ENCODE results near the gene PGPEP1. TPM values are rescaled to one million over a fixed set of nuclear protein-coding genes. Genes with fewer than 3 reads are reported as not detected.
A peak's percentile ranks its signal among the peaks of the same experiment; 100 is the strongest.

The PGPEP1 gene
- total and polyA plus RNA-seq, 11 donors: 22.5 to 58.6 (median 43.6) TPM

- TF ChIP-seq POLR2A (IDR thresholded peaks at IDR 0.05): no peak
- no peak for TF ChIP-seq CTCF (IDR thresholded peaks at IDR 0.05)
- no peak for ATAC-seq
Measured at GRCh38 chr19:18292462-18292809, 48.0 kb upstream of the PGPEP1 start.

GRCh38 chr19:18292810-18293641, 47.4 kb upstream of the PGPEP1 start:
- Histone ChIP-seq H3K36me3 (no peaks in the 10 kb centered on the region), H3K4me1 (peaks cover 0 to 43% (median 22%) of the 10 kb centered on the region in 12 donors), H3K4me3 (peak overlapping the region; percentile 64 to 98 (median 77)), H3K9me3 (no peaks in the 10 kb centered on the region), H3K27me3 (no peaks in the 10 kb centered on the region), H3K27ac (peak overlapping the region; percentile 96 to 100 (median 99))
- TF ChIP-seq POLR2A (IDR thresholded peaks at IDR 0.05) (no peak), CTCF (IDR thresholded peaks at IDR 0.05) (peak in 1 of 12 donors; percentile 7)
- intact Hi-C loops (cut with DNase I): loop anchor here in 2 of 10 donors (1.0 kb wide), 4 partner anchors 11 to 30 kb away; partner anchors contain the start of genes JUND (in 1 of the 2) and LSM4 (in 1 of the 2)
- ATAC-seq (peak; percentile 48 to 70 (median 62)), DNase-seq (peak; percentile 88 to 93 (median 92))
- 8 to 12% (median 10%) methylated on average over 29 to 31 of the region's 31 CpGs for WGBS, 4 donors

More at GRCh38 chr19:18292462-18292809, 48.0 kb upstream of the PGPEP1 start:
- H3K27ac ChIP-seq: peak overlapping the region; percentile 96 to 100 (median 99)
- H3K27me3 ChIP-seq: no peaks in the 10 kb centered on the region
- H3K36me3 ChIP-seq: no peaks in the 10 kb centered on the region
- peaks cover 0 to 43% (median 22%) of the 10 kb centered on the region in 12 donors for H3K4me1 ChIP-seq
- intact Hi-C loops (cut with DNase I): loop anchor here in 2 of 10 donors (1.0 kb wide), 4 partner anchors 10 to 31 kb away; partner anchors contain the start of genes JUND (in 1 of the 2) and LSM4 (in 1 of the 2)
- DNase-seq: no peak
- WGBS, 4 donors: 0 to 1% (median 0%) methylated on average over 16 to 20 of the region's 20 CpGs
- no peaks in the 10 kb centered on the region for H3K9me3 ChIP-seq
- peak overlapping the region; percentile 64 to 98 (median 77) for H3K4me3 ChIP-seq

GRCh38 chr19:18293642-18294466, 46.5 kb upstream of the PGPEP1 start:
- Histone ChIP-seq H3K36me3 (no peaks in the 10 kb centered on the region), H3K9me3 (no peaks in the 10 kb centered on the region), H3K27ac (peak overlapping the region; percentile 96 to 100 (median 99)), H3K27me3 (no peaks in the 10 kb centered on the region), H3K4me1 (peaks cover 0 to 43% (median 22%) of the 10 kb centered on the region in 12 donors), H3K4me3 (peak overlapping the region in 4 of 12 donors; percentile 64 to 98 (median 74))
- TF ChIP-seq POLR2A (IDR thresholded peaks at IDR 0.05) (no peak), CTCF (IDR thresholded peaks at IDR 0.05) (no peak)
- ATAC-seq: no peak
- intact Hi-C loops (cut with DNase I): no loop called here
- no peak for DNase-seq
- 57 to 67% (median 60%) methylated on average over 18 of the region's 18 CpGs for WGBS, 4 donors

Measured in heart left ventricle (tissue), 16 donors.